HFF-Myc (cell line): Measurements from ENCODE around the gene EIF1.

Experiments
- DNase-seq: peaks from one replicate; pipeline ENCODE4 v3.0.0-alpha.2; 2011; ENCODE audit warnings: low read depth; ENCODE audit errors: extremely low read depth
- H3K4me3 ChIP-seq: replicated peaks from 2 replicates; pipeline ENCODE4 v1.5.1; 2011; ENCODE audit warnings: low read depth, mild to moderate bottlenecking, control low read depth, low read length
- TF ChIP-seq, protein P1 (sequence below): IDR thresholded peaks from 2 replicates; pipeline ENCODE4 v1.5.1; 2012; ENCODE audit warnings: mild to moderate bottlenecking, low read depth, low read length, control low read depth; ENCODE audit errors: missing control alignments

The EIF1 gene

DNA sequence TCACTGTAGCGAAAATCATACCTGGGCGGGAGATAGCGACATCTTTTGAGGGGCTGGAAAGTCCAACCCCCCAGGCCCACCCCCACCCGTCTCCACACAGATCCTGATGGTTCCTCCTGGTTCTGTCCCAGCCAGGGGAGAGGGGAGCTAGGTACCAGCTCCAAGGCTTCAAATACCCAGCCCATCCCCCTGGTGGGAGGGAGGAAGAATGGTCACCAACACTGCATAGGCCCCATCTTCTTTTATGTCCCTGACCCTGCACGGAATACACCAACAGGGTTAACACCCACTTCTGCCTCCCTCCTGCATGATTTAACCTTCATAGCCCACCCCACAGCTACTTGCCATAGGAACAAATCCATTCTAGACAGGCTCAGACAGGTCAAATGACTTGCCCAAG, 36.4 kb downstream of the EIF1 start:
- TF ChIP-seq, protein P1, sequence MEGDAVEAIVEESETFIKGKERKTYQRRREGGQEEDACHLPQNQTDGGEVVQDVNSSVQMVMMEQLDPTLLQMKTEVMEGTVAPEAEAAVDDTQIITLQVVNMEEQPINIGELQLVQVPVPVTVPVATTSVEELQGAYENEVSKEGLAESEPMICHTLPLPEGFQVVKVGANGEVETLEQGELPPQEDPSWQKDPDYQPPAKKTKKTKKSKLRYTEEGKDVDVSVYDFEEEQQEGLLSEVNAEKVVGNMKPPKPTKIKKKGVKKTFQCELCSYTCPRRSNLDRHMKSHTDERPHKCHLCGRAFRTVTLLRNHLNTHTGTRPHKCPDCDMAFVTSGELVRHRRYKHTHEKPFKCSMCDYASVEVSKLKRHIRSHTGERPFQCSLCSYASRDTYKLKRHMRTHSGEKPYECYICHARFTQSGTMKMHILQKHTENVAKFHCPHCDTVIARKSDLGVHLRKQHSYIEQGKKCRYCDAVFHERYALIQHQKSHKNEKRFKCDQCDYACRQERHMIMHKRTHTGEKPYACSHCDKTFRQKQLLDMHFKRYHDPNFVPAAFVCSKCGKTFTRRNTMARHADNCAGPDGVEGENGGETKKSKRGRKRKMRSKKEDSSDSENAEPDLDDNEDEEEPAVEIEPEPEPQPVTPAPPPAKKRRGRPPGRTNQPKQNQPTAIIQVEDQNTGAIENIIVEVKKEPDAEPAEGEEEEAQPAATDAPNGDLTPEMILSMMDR, result no peak
- H3K4me3 ChIP-seq, result no peak overlapping the region
- DNase-seq, result no peak

DNA sequence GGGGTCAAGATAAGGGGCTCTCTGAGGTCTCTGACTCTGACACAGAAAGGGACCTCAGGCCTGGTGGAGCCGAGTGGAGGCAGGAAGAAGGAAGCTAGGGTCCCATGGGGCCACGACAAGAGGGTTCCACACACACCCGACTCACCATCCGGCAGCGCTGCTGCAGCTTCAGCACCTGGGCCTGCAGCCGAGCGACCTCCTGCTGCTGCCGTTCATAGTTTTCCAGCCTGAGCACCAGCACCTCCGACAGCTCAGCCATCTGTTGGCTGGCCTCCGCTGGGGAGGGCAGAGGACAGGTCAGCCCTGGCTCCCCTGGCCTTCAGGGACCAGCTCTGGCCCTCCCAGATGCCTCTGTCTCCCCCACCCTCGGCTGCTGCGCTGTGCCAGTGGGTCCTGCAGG, 39.4 kb downstream of the EIF1 start:
- DNase-seq, result no peak
- TF ChIP-seq, protein P1, result no peak
- no peak overlapping the region for H3K4me3 ChIP-seq

DNA sequence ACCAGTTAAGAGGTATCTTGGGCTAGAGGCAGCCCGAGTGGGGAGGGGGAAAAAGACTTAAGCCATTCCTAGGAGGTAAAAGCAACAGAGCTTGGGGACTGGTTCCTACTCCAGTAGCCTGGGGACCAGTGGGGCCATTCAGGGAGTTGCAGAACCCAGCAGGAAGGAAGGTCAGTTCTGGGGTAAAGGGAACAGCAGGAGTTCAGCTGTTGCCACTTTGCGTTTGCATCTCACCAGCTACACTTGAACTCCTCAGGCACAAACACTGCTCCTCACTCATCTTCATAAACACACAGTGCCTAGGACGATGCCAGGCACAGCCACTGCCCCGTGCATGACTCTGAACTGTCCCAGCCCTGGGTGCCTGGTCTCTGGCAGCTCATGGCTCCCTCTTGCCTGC, 41.8 kb downstream of the EIF1 start:
- TF ChIP-seq, protein P1, result no peak
- no peak for DNase-seq
- H3K4me3 ChIP-seq, result no peak overlapping the region

DNA sequence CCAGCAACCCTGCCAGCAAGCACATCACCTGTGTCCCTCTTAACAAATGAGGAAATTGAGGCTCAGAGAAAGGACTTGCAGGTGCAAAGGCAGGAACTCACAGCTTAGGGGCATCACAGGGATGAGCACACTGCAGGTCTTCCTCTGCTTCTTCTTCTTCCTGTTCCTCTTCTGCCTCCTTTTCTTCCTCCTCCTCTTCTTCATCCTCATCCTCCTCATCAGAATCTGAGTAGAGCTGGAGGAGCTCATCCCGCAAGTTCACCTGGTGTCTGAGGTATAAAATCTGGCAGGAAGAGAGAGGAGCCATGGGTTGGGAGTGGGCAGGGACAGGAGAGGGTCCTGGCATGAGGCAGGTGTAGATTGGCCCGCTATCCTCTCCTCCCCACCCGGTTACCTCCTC, 43.2 kb downstream of the EIF1 start:
- TF ChIP-seq, protein P1, result no peak
- DNase-seq, result no peak

DNA sequence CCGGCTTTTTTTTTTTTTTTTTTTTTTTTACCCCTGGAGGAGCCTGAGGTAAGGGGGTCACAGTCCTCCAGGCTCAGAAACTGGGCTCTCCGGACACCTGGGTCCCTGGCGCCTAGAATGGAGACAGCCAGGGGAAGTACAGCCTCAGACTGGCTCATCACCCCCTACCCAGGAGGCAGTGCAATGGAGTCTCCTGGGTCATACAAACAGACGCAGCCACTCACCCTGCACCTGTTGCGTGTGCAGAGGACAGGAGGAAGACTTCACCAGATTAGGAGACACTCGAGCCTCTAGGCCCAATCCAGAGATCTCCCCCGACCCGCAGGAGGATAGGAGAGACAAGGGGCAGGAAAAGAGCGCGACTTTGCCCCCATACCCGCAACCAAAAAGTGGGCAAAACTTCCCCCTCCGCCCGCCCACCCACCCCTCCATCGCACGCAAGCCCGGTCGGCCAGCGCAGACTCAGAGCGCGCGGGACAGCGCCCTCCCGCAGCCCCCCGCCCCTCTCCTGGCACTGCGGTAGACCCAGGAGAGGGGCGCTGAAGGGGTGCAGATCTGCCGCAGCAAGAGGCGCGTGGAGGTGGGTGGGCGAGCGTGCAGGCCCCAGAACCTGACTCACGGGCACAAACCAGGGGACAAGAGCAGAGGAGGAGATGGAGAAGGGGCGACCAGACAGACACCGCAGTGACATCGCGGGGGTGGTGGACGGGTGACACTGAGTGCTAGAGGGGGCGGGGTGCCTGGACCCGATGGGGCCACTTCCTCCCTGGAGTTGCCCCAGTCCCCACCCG, 44.9 kb downstream of the EIF1 start:
- peak overlapping the region; percentile 34 for H3K4me3 ChIP-seq
- no peak for DNase-seq
- TF ChIP-seq, protein P1, result no peak

More for the DNA sequence above, 43.2 kb downstream of the EIF1 start:
- H3K4me3 ChIP-seq, result no peak overlapping the region

DNA sequence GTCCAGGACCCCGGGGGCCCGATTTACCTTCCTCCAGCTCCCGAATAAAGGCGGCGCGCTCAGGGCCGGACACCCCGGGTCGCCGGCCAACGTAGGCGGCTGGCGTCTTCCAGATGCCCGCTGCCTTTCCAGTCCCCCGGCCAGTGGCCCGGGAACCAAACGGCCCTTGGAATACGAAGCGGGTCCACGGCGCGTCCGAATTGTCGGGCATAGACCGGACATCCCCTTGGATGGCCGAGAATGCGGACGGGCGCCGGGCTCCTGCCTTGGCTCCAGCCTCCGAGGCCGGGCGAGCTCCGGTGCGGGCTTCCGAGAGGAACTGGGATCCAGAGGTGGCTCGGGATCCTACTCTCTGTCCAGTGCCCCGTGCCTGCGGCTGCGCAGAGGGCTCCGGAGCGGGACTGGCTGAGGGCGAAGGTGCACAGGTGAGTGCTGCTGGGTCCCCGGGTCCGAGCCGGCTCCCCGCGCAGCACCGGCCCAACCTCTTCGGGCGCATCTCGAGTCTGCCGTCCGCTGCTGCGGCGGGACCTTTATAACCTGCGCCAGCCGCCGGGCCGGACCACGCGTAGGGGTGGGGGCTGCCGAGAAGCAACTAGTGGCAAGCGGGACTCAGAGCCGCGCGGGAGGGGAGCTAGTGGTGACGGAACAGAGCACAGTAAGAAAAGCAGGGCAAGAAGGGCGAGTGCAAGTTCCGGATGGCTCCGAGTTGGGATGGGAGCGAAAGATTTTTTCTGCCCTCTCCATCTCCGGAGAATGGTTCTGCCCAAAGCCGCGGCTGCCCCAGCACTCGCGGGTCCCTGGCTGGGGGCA, 45.7 kb downstream of the EIF1 start, which contains the start of gene HAP1:
HAP1 (minus strand) TSS at position 505 of the 810 bp plus-strand sequence; CDS start at position 496, 9 bp downstream.
- no peak for DNase-seq
- H3K4me3 ChIP-seq, result peak within 1 kb of the TSS; percentile 34

More for the DNA sequence above, 45.7 kb downstream of the EIF1 start, which contains the start of gene HAP1:
- TF ChIP-seq, protein P1, result no peak
